ENCODE measurements around the gene LARP4B. TPM values are rescaled to one million over a fixed set of nuclear protein-coding genes. Genes with fewer than 3 reads are reported as not detected.
A peak's percentile ranks its signal among the peaks of the same experiment; 100 is the strongest.

LARP4B gene
- total RNA-seq, 2 experiments from 2014 or later = 33.1 to 40.2 TPM

- ChIA-PET CTCF (no interaction called here), POLR2A (no interaction called here)
- peaks cover 0 to 10% of the 10 kb centered on the region in 2 experiments for H3K9me3 ChIP-seq (ENCODE audit: control insufficient read depth in 1 of 2, insufficient read depth in 1 of 2, low read length in 2 of 2)
- Mint-ChIP-seq H3K27me3 (no peaks in the 10 kb centered on the region), H3K4me3 (no peak overlapping the region), H3K36me3 (ENCODE audit: low read depth) (peaks cover 96% of the 10 kb centered on the region), H3K27ac (peak overlapping the region; percentile 47), H3K4me1 (ENCODE audit: low read depth) (peaks cover 58% of the 10 kb centered on the region), H3K9me3 (peaks cover 4% of the 10 kb centered on the region)
- no peak overlapping the region for H3K27ac ChIP-seq (ENCODE audit: low read depth in 1 of 2, low read length in 2 of 2)
- intact Hi-C loops (cut with DNase I, micrococcal nuclease) = no loop called here
- no peaks in the 10 kb centered on the region for H3K27me3 ChIP-seq (ENCODE audit: control insufficient read depth in 1 of 2, insufficient read depth in 2 of 2, low read length in 2 of 2)
- no peak for TF ChIP-seq CTCF (IDR thresholded peaks at IDR 0.05)
- no peak overlapping the region for H3K4me3 ChIP-seq (ENCODE audit: low read length)
- H3K36me3 ChIP-seq (ENCODE audit: insufficient read depth, low read length) = peaks cover 44% of the 10 kb centered on the region
- ATAC-seq (ENCODE audit: poor library complexity) (no peak), DNase-seq (no peak)
- peaks cover 6% of the 10 kb centered on the region for H3K4me1 ChIP-seq (ENCODE audit: insufficient read depth, low read length)
Observed at GRCh38 chr10:855671-856070, 75.8 kb downstream of the LARP4B start.

- Histone ChIP-seq H3K9me3 (ENCODE audit: control insufficient read depth in 1 of 2, insufficient read depth in 1 of 2, low read length in 2 of 2) (peaks cover 3 to 10% of the 10 kb centered on the region in 2 experiments), H3K4me3 (ENCODE audit: low read length) (no peak overlapping the region), H3K4me1 (ENCODE audit: insufficient read depth, low read length) (peaks cover 6% of the 10 kb centered on the region), H3K36me3 (ENCODE audit: insufficient read depth, low read length) (peaks cover 40% of the 10 kb centered on the region), H3K27me3 (ENCODE audit: control insufficient read depth in 1 of 2, insufficient read depth in 2 of 2, low read length in 2 of 2) (no peaks in the 10 kb centered on the region), H3K27ac (ENCODE audit: low read depth in 1 of 2, low read length in 2 of 2) (no peak overlapping the region)
- ATAC-seq (ENCODE audit: poor library complexity) = no peak
- H3K27ac Mint-ChIP-seq = peak overlapping the region; percentile 49
- H3K27me3 Mint-ChIP-seq = no peaks in the 10 kb centered on the region
- peaks cover 4% of the 10 kb centered on the region for H3K9me3 Mint-ChIP-seq
- POLR2A ChIA-PET = no interaction called here
- no peak overlapping the region for H3K4me3 Mint-ChIP-seq
- H3K36me3 Mint-ChIP-seq (ENCODE audit: low read depth) = peaks cover 96% of the 10 kb centered on the region
- DNase-seq = no peak
- H3K4me1 Mint-ChIP-seq (ENCODE audit: low read depth) = peaks cover 62% of the 10 kb centered on the region
- no peak for TF ChIP-seq CTCF (IDR thresholded peaks at IDR 0.05)
- CTCF ChIA-PET = no interaction called here
- intact Hi-C loops (cut with DNase I, micrococcal nuclease) = no loop called here
Observed at GRCh38 chr10:855079-855478, 76.4 kb downstream of the LARP4B start.

GRCh38 chr10:853017-853416 lies 78.5 kb downstream of the LARP4B start:
- no peak overlapping the region for H3K4me3 ChIP-seq (ENCODE audit: low read length)
- intact Hi-C loops (cut with DNase I, micrococcal nuclease) = no loop called here
- peaks cover 4% of the 10 kb centered on the region for H3K9me3 Mint-ChIP-seq

More at GRCh38 chr10:853017-853416, 78.5 kb downstream of the LARP4B start:
- POLR2A ChIA-PET = no interaction called here
- no peak for ATAC-seq (ENCODE audit: poor library complexity)
- TF ChIP-seq CTCF (IDR thresholded peaks at IDR 0.05) = no peak
- Histone ChIP-seq H3K4me1 (ENCODE audit: insufficient read depth, low read length) (peaks cover 6% of the 10 kb centered on the region), H3K36me3 (ENCODE audit: insufficient read depth, low read length) (peaks cover 45% of the 10 kb centered on the region), H3K9me3 (ENCODE audit: control insufficient read depth in 1 of 2, insufficient read depth in 1 of 2, low read length in 2 of 2) (peaks cover 6 to 10% of the 10 kb centered on the region in 2 experiments), H3K27me3 (ENCODE audit: control insufficient read depth in 1 of 2, insufficient read depth in 2 of 2, low read length in 2 of 2) (no peaks in the 10 kb centered on the region), H3K27ac (ENCODE audit: low read depth in 1 of 2, low read length in 2 of 2) (no peak overlapping the region)
- CTCF ChIA-PET = no interaction called here
- Mint-ChIP-seq H3K4me1 (ENCODE audit: low read depth) (peaks cover 60% of the 10 kb centered on the region), H3K27me3 (no peaks in the 10 kb centered on the region), H3K4me3 (no peak overlapping the region), H3K27ac (peak overlapping the region; percentile 35), H3K36me3 (ENCODE audit: low read depth) (peaks cover 96% of the 10 kb centered on the region)
- DNase-seq = no peak

Measured in CD4-positive, alpha-beta T cell (primary cell).